Measurements from ENCODE around the gene TKT.

DNA sequence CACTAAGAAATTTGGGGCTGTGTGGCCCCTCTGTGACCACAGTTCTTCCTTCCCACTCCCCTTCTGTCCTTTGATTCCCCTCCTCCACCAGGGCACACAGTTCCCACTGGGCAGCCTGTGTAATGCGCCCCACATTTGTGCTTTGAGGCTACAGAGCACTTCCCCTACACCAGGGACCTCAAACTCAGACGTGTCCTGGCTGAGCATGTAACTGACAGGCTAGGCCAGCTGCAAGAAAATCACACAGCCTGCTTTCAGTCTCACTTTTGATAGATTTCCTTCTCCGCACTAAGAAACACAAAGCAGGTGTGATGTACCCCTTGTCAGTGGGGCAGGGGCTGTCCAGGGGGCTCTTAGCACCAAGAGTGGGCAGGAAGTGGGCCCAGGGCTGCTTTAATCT, 65.2 kb downstream of the TKT start:
- no peak for TF ChIP-seq EP300 (IDR thresholded peaks at IDR 0.05; ENCODE audit: borderline replicate concordance in 1 of 2, low read depth in 2 of 2, low read length in 2 of 2)
- no peak for TF ChIP-seq TAF1 (IDR thresholded peaks at IDR 0.05; ENCODE audit: low read depth, low read length)
- TF ChIP-seq, protein P1, sequence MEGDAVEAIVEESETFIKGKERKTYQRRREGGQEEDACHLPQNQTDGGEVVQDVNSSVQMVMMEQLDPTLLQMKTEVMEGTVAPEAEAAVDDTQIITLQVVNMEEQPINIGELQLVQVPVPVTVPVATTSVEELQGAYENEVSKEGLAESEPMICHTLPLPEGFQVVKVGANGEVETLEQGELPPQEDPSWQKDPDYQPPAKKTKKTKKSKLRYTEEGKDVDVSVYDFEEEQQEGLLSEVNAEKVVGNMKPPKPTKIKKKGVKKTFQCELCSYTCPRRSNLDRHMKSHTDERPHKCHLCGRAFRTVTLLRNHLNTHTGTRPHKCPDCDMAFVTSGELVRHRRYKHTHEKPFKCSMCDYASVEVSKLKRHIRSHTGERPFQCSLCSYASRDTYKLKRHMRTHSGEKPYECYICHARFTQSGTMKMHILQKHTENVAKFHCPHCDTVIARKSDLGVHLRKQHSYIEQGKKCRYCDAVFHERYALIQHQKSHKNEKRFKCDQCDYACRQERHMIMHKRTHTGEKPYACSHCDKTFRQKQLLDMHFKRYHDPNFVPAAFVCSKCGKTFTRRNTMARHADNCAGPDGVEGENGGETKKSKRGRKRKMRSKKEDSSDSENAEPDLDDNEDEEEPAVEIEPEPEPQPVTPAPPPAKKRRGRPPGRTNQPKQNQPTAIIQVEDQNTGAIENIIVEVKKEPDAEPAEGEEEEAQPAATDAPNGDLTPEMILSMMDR (IDR thresholded peaks at IDR 0.05; ENCODE audit: control extremely low read depth in 1 of 3, insufficient read depth in 1 of 3, low read depth in 1 of 3, low read length in 3 of 3) = no peak
- TF ChIP-seq POLR2AphosphoS5 (IDR thresholded peaks at IDR 0.05; ENCODE audit: low read depth, low read length) = no peak
- no peak for TF ChIP-seq CHD2 (IDR thresholded peaks at IDR 0.05; ENCODE audit: low read length)
- no peak for TF ChIP-seq MAFK (IDR thresholded peaks at IDR 0.05; ENCODE audit: low read depth, low read length)
- no peak for TF ChIP-seq RNF2 (IDR thresholded peaks at IDR 0.05; ENCODE audit: borderline replicate concordance, low read depth, low read length, missing control alignments, poor library complexity, severe bottlenecking)
- TF ChIP-seq, protein P2, sequence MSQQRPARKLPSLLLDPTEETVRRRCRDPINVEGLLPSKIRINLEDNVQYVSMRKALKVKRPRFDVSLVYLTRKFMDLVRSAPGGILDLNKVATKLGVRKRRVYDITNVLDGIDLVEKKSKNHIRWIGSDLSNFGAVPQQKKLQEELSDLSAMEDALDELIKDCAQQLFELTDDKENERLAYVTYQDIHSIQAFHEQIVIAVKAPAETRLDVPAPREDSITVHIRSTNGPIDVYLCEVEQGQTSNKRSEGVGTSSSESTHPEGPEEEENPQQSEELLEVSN (IDR thresholded peaks at IDR 0.05) = no peak
- no peak for TF ChIP-seq RFX5 (IDR thresholded peaks at IDR 0.05; ENCODE audit: borderline replicate concordance, low read depth, low read length)
- no peak for TF ChIP-seq KDM1A (IDR thresholded peaks at IDR 0.05; ENCODE audit: borderline replicate concordance, low read length)
- TF ChIP-seq, protein P3, sequence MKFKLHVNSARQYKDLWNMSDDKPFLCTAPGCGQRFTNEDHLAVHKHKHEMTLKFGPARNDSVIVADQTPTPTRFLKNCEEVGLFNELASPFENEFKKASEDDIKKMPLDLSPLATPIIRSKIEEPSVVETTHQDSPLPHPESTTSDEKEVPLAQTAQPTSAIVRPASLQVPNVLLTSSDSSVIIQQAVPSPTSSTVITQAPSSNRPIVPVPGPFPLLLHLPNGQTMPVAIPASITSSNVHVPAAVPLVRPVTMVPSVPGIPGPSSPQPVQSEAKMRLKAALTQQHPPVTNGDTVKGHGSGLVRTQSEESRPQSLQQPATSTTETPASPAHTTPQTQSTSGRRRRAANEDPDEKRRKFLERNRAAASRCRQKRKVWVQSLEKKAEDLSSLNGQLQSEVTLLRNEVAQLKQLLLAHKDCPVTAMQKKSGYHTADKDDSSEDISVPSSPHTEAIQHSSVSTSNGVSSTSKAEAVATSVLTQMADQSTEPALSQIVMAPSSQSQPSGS (IDR thresholded peaks at IDR 0.05; ENCODE audit: low read length) = no peak

All from H1 (cell line).